Gastroesophageal sphincter (tissue), 4 donors: ENCODE data around the gene TAPT1. TPM values are rescaled to one million over a fixed set of nuclear protein-coding genes. Genes with fewer than 3 reads are reported as not detected.
"Not testable (repeated sequence)": the region's sequence is repeated elsewhere in the genome, so short reads cannot be mapped to it uniquely, and the experiment has no call there.

ENCODE experiments used
- ATAC-seq: fragments of 150-250 bp; one replicate; pipeline ENCODE4 v1.9.1; 2016; ENCODE audit warnings: mild to moderate bottlenecking, moderate library complexity
- H3K27ac ChIP-seq, 4 donors: fragments of 200-600 bp; sonication (generic) in 3 of 4; 1 replicate in 3 of 4; 2 replicates in 1 of 4; pipeline ENCODE4 v1.5.1; 2016 to 2019
- H3K27me3 ChIP-seq: fragments of 200-600 bp; sonication (generic); one replicate; pipeline ENCODE4 v1.5.1; 2019
- H3K36me3 ChIP-seq, 2 donors: fragments of 200-600 bp; sonication (generic); one replicate each; pipeline ENCODE4 v1.5.1; 2019; ENCODE audit warnings: control low read depth in 1 of 2
- H3K4me1 ChIP-seq, 3 donors: fragments of 200-600 bp; sonication (generic); 1 replicate in 2 of 3; 2 replicates in 1 of 3; pipeline ENCODE4 v1.5.1; 2016 to 2019; ENCODE audit warnings: control low read depth in 2 of 3
- H3K4me3 ChIP-seq, 2 donors: fragments of 200-600 bp; sonication (generic); one replicate each; pipeline ENCODE4 v1.5.1; 2019; ENCODE audit warnings: mild to moderate bottlenecking in 1 of 2, moderate library complexity in 1 of 2
- H3K9me3 ChIP-seq, 3 donors: fragments of 200-600 bp; sonication (generic); one replicate each; pipeline ENCODE4 v1.5.1; 2017 to 2019; ENCODE audit warnings: control low read depth in 2 of 3
- EP300 ChIP-seq: sonication (generic); formaldehyde crosslinking; IDR thresholded peaks from one replicate; pipeline ENCODE4 v1.6.1; 2017; ENCODE audit warnings: antibody characterized with exemption, mild to moderate bottlenecking
- POLR2A ChIP-seq, 2 donors: fragments of 450-650 bp; IDR thresholded peaks; one replicate each; pipeline ENCODE4 v1.6.1; 2017; ENCODE audit warnings: antibody characterized with exemption in 2 of 2, mild to moderate bottlenecking in 2 of 2, moderate library complexity in 1 of 2
- POLR2AphosphoS5 ChIP-seq: sonication (generic); formaldehyde crosslinking; IDR thresholded peaks from one replicate; pipeline ENCODE4 v1.6.1; 2017; ENCODE audit warnings: antibody characterized with exemption
- WGBS, 2 donors: methylation state at CpG; one replicate each; pipeline ENCODE4 v1.1.5; 2018; ENCODE audit warnings: low coverage in 1 of 2; 5-methylcytosine and 5-hydroxymethylcytosine counted together
- total RNA-seq, 4 donors: library from RNA; depleted of rRNA; stranded (reverse); fragments of >200 nt; gene quantifications; one replicate each; pipeline ENCODE4 v1.1.0, GENCODE V29; 2016
- TF ChIP-seq, protein P1 (sequence below), 4 experiments: fragments of 200-600 bp in 2 of 4; fragments of 450-650 bp in 2 of 4; sonication (generic) in 1 of 4; IDR thresholded peaks; one replicate each; pipeline ENCODE4 v1.5.1; 2017 to 2019; ENCODE audit warnings: antibody characterized with exemption in 4 of 4, mild to moderate bottlenecking in 2 of 4, moderate library complexity in 2 of 4

TAPT1 gene
- total RNA-seq, 4 donors from 2014 or later = 29.9 to 40.4 (median 35.9) TPM

DNA sequence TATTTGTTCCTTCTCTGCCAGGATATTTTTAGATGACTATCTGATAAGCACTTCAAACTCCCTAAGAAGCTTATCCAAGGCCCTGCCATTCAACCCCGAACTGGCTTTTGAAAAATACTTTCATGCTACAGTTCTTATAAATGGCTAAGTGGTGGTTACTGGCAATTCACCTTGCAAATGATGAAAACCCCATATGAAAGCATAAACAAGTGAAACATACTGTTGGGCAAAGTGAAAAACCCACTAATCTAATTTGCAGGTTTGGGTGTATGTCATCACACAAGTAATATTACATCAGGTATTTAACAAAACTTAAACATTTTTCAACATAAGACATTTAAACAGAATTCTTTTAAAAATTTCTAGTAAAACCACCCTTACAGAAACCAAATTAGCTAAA lies 31.1 kb downstream of the TAPT1 start:
- Histone ChIP-seq H3K4me3 (no peak overlapping the region), H3K27me3 (no peaks in the 10 kb centered on the region), H3K27ac (no peak overlapping the region), H3K9me3 (no peaks in the 10 kb centered on the region), H3K4me1 (peaks cover 16 to 77% (median 27%) of the 10 kb centered on the region in 3 donors), H3K36me3 (peaks cover 0 to 18% of the 10 kb centered on the region in 2 donors)
- no peak for ATAC-seq
- no peak for TF ChIP-seq EP300
- TF ChIP-seq, protein P1, sequence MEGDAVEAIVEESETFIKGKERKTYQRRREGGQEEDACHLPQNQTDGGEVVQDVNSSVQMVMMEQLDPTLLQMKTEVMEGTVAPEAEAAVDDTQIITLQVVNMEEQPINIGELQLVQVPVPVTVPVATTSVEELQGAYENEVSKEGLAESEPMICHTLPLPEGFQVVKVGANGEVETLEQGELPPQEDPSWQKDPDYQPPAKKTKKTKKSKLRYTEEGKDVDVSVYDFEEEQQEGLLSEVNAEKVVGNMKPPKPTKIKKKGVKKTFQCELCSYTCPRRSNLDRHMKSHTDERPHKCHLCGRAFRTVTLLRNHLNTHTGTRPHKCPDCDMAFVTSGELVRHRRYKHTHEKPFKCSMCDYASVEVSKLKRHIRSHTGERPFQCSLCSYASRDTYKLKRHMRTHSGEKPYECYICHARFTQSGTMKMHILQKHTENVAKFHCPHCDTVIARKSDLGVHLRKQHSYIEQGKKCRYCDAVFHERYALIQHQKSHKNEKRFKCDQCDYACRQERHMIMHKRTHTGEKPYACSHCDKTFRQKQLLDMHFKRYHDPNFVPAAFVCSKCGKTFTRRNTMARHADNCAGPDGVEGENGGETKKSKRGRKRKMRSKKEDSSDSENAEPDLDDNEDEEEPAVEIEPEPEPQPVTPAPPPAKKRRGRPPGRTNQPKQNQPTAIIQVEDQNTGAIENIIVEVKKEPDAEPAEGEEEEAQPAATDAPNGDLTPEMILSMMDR (IDR thresholded peaks at IDR 0.05) = no peak
- TF ChIP-seq POLR2AphosphoS5 = no peak
- no peak for TF ChIP-seq POLR2A (IDR thresholded peaks at IDR 0.05)
- 71 to 93% methylated on average over 1 of the region's 1 CpG for WGBS, 2 donors

DNA sequence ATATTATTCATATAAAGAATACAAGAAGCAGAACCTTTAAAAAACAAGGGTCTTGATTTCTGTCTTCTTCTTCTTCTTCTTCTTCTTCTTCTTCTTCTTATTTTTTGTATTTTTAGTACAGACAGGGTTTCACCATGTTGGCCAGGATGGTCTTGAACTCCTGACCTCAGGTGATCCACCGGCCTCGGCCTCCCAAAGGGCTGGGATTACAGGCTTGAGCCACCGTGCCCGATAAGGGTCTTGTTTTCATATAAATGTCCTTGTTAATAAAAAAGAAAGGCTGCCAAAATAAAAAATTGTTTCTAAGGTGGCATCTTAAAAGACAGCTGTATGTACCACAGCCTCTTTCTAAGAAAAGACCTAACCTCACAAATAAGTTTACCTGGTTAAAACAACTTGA lies 31.5 kb downstream of the TAPT1 start:
- H3K4me1 ChIP-seq = peaks cover 16 to 77% (median 27%) of the 10 kb centered on the region in 3 donors
- not testable (repeated sequence) for ATAC-seq, H3K27ac ChIP-seq, H3K4me3 ChIP-seq, H3K9me3 ChIP-seq, H3K27me3 ChIP-seq
- WGBS, 2 donors = 90 to 93% methylated on average over 2 to 4 of the region's 4 CpGs
- peaks cover 0 to 18% of the 10 kb centered on the region in 2 donors for H3K36me3 ChIP-seq

DNA sequence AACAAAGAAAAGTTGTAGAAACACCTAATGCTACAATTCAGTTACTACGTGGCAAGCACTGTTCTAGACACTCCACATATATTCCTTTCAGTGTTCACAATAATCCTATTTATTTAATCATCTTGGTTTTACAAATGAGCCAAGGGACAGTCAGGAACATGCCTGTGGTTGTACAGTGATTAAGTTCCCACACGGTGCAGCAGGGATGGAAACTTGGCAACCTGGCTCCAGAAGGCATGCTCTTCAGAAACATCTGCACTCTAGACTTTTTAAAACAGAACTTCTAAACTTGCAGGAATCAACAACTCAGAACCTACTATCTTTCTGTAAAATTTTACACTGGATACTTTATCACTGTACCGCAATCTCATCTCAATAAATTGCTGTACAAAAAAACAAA lies 32.1 kb downstream of the TAPT1 start:
- Histone ChIP-seq H3K27ac (no peak overlapping the region), H3K9me3 (no peaks in the 10 kb centered on the region), H3K27me3 (no peaks in the 10 kb centered on the region), H3K36me3 (peaks cover 0 to 21% of the 10 kb centered on the region in 2 donors), H3K4me3 (no peak overlapping the region), H3K4me1 (peaks cover 16 to 72% (median 27%) of the 10 kb centered on the region in 3 donors)
- WGBS, 2 donors = 32 to 57% methylated on average over 2 to 3 of the region's 3 CpGs
- TF ChIP-seq EP300 (no peak), POLR2AphosphoS5 (peak; percentile 7)
- no peak for ATAC-seq

DNA sequence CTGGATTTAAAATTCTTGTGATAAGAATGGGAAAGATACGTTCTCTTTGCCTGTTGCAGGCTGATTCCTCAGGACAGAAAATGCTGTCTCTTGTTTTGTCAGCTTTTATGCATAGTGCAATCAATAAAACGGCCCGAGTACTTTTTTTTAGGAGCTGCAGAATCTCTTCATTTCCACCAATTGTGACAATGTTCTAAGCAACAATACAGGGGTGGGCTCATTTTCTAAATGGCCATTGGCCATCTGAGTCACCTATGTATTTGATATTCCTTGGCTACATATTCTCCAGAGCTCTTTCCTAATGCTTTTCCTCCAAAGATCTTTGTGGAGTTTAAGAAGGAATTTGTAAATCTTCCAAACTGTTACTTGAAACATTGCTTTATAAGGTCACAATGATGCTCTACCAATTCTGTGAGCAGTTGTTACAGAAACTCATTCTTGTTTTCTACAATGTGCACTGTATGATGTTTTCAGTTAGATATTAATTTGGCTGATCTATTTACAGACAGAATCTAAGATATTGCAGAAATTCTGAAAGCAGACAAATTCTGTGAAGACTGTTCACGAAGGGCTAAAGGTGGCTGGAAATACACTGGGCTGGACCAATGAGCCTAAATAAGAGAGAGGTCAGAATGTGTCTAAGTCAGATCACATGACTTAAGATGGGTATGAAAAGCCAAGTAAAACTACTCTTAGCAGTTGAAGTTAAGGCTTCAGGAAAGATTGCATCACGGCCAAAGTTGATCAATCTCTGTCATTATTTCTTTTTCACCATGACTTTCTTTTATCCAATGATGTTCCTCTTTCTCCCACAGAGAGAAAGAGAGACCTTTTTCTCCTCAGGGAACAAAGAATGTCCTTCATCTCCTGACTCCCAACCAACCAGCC lies 33.4 kb downstream of the TAPT1 start:
- 31 to 61% methylated on average over 5 of the region's 5 CpGs for WGBS, 2 donors
- H3K27ac ChIP-seq = peak overlapping the region in 2 of 4 donors; percentile 11 to 28
- no peaks in the 10 kb centered on the region for H3K9me3 ChIP-seq
- H3K36me3 ChIP-seq = peaks cover 0 to 34% of the 10 kb centered on the region in 2 donors
- no peaks in the 10 kb centered on the region for H3K27me3 ChIP-seq
- TF ChIP-seq POLR2A (IDR thresholded peaks at IDR 0.05) = no peak
- TF ChIP-seq POLR2AphosphoS5 = no peak
- TF ChIP-seq, protein P1 (IDR thresholded peaks at IDR 0.05) = no peak
- no peak for TF ChIP-seq EP300
- no peak for ATAC-seq
- no peak overlapping the region for H3K4me3 ChIP-seq
- H3K4me1 ChIP-seq = peaks cover 16 to 58% (median 17%) of the 10 kb centered on the region in 3 donors

DNA sequence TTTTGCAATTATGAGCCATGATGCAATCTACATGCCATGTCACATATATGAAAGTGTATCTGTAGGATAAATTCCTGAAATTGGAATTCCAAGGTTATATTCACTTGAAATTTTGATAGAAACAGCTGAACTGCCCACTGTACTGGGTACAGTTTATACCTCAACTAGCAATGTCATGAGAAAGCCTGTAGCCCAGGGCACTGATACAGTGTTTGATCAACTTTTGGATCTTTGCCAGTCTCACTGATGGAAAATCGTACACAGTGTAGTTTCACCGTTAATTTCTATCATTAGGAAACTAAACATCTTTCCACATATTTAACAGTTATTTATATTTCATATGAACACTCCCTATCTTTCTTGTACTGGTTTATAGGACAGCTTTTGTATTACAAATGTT lies 34.2 kb downstream of the TAPT1 start:
- Histone ChIP-seq H3K27me3 (no peaks in the 10 kb centered on the region), H3K4me1 (peaks cover 13 to 50% (median 16%) of the 10 kb centered on the region in 3 donors), H3K9me3 (no peaks in the 10 kb centered on the region), H3K4me3 (no peak overlapping the region), H3K27ac (no peak overlapping the region), H3K36me3 (peaks cover 0 to 43% of the 10 kb centered on the region in 2 donors)
- TF ChIP-seq POLR2A (IDR thresholded peaks at IDR 0.05) (no peak), EP300 (no peak)
- TF ChIP-seq, protein P1 (IDR thresholded peaks at IDR 0.05) = no peak
- ATAC-seq = no peak
- 29 to 38% methylated on average over 2 of the region's 2 CpGs for WGBS, 2 donors

- Histone ChIP-seq H3K4me1 (peaks cover 0 to 9% (median 3%) of the 10 kb centered on the region in 3 donors), H3K4me3 (no peak overlapping the region), H3K27me3 (no peaks in the 10 kb centered on the region), H3K27ac (no peak overlapping the region), H3K36me3 (peaks cover 0 to 84% of the 10 kb centered on the region in 2 donors), H3K9me3 (no peaks in the 10 kb centered on the region)
- no peak for ATAC-seq
- TF ChIP-seq POLR2A (IDR thresholded peaks at IDR 0.05) (no peak), POLR2AphosphoS5 (no peak), EP300 (no peak)
- TF ChIP-seq, protein P1 (IDR thresholded peaks at IDR 0.05) = no peak
Observed at GRCh38 chr4:16187455-16187854, 38.8 kb downstream of the TAPT1 start.
